Gastrocnemius medialis (tissue), 4 donors: ENCODE data around the gene BICD1.

Source experiments
- POLR2A ChIP-seq, 2 donors: fragments of 450-650 bp; IDR thresholded peaks; one replicate each; pipeline ENCODE4 v1.6.1; 2017; ENCODE audit warnings: antibody characterized with exemption in 2 of 2, mild to moderate bottlenecking in 2 of 2, moderate library complexity in 2 of 2
- TF ChIP-seq, protein P1 (sequence below), 5 experiments: fragments of 450-650 bp in 3 of 5; fragments of 200-600 bp in 2 of 5; sonication (generic) in 2 of 5; IDR thresholded peaks in 4 of 5; conservative IDR thresholded peaks in 1 of 5; 1 replicate in 4 of 5; 2 replicates in 1 of 5; pipeline ENCODE4 v1.5.1; 2016 to 2019; ENCODE audit warnings: antibody characterized with exemption in 5 of 5, mild to moderate bottlenecking in 3 of 5, moderate library complexity in 3 of 5

- TF ChIP-seq, protein P1, sequence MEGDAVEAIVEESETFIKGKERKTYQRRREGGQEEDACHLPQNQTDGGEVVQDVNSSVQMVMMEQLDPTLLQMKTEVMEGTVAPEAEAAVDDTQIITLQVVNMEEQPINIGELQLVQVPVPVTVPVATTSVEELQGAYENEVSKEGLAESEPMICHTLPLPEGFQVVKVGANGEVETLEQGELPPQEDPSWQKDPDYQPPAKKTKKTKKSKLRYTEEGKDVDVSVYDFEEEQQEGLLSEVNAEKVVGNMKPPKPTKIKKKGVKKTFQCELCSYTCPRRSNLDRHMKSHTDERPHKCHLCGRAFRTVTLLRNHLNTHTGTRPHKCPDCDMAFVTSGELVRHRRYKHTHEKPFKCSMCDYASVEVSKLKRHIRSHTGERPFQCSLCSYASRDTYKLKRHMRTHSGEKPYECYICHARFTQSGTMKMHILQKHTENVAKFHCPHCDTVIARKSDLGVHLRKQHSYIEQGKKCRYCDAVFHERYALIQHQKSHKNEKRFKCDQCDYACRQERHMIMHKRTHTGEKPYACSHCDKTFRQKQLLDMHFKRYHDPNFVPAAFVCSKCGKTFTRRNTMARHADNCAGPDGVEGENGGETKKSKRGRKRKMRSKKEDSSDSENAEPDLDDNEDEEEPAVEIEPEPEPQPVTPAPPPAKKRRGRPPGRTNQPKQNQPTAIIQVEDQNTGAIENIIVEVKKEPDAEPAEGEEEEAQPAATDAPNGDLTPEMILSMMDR (IDR thresholded peaks at IDR 0.05 in 4 of 5, conservative IDR thresholded peaks at IDR 0.05 in 1 of 5) = no peak
- no peak for TF ChIP-seq POLR2A (IDR thresholded peaks at IDR 0.05)
Measured at GRCh38 chr12:32301216-32301615, 194.6 kb downstream of the BICD1 start.
